ENCODE measurements around the gene RFTN1. TPM values are rescaled to one million over a fixed set of nuclear protein-coding genes. Genes with fewer than 3 reads are reported as not detected.

The RFTN1 gene
- total and polyA plus RNA-seq, 2 of the 8 experiments (the other 6 are each of a cell fraction or from before 2014, with no cell fraction given) = 4.6 to 6.7 TPM

- WGBS, 2 experiments (ENCODE audit: extremely low coverage in 1 of 2, insufficient coverage in 1 of 2, insufficient read length in 1 of 2, insufficient replicate concordance in 2 of 2, low coverage in 1 of 2, low lambda C conversion rate in 2 of 2, missing lambda C conversion rate in 1 of 2) = 74% methylated on average over 1 of the region's 1 CpG; no CpG with 5 or more reads in 1 of the 2 experiments
- DNase-seq (ENCODE audit: low read depth in 1 of 2, low spot score in 2 of 2) (no peak), FAIRE-seq (no peak)
- no peak overlapping the region for H4K91ac ChIP-seq (replicated peaks; ENCODE audit: insufficient read length, low read length)
- H2BK12ac ChIP-seq (ENCODE audit: low read depth, low read length) = no peak overlapping the region
- no peak overlapping the region for H3K23ac ChIP-seq (ENCODE audit: insufficient read length)
- H3K27ac ChIP-seq (ENCODE audit: low read depth, low read length) = no peak overlapping the region
- no peaks in the 10 kb centered on the region for H3K79me1 ChIP-seq (ENCODE audit: low read depth, low read length)
- CTCF ChIA-PET (ENCODE audit: partially characterized antibody) = interaction anchor here (0.9 to 2.5 kb wide), 5 partner anchors 13 to 239 kb away, joined by 3 to 9 read pairs (median 4); no protein-coding TSS in a partner anchor
- H4K20me1 ChIP-seq (replicated peaks in 1 of 2; ENCODE audit: control insufficient read depth in 1 of 2, insufficient read depth in 2 of 2, low read length in 2 of 2) = no peaks in the 10 kb centered on the region
- no peaks in the 10 kb centered on the region; a peak in 2 of 7 replicates for H3K27me3 ChIP-seq (replicated peaks in 1 of 4; ENCODE audit: control insufficient read depth in 3 of 4, extremely low read depth in 1 of 4, insufficient read depth in 3 of 4, low read length in 3 of 4)
- H2BK120ac ChIP-seq (replicated peaks; ENCODE audit: low read depth, low read length) = no peak overlapping the region
- no peak overlapping the region for H3K4ac ChIP-seq (replicated peaks; ENCODE audit: insufficient read length, low read depth, low read length)
- H4K8ac ChIP-seq (ENCODE audit: extremely low read depth, insufficient read depth, low read length) = no peak overlapping the region
- no peaks in the 10 kb centered on the region for H3K79me2 ChIP-seq (ENCODE audit: control insufficient read depth in 1 of 2, insufficient read depth in 2 of 2, low read length in 2 of 2)
- H3K4me3 ChIP-seq (ENCODE audit: extremely low read depth in 1 of 4, insufficient read depth in 2 of 4, low read depth in 3 of 4, low read length in 4 of 4) = no peak overlapping the region
- H3K23me2 ChIP-seq (ENCODE audit: low read depth, low read length) = no peaks in the 10 kb centered on the region; the same call in 1 of the 2 replicates
- no peak overlapping the region for H3K56ac ChIP-seq (replicated peaks; ENCODE audit: insufficient read length, low read depth, low read length)
- no peak overlapping the region for H3K18ac ChIP-seq (ENCODE audit: extremely low read depth, low read length)
- H2AK5ac ChIP-seq (ENCODE audit: low read depth, low read length) = no peak overlapping the region
- H3K14ac ChIP-seq (ENCODE audit: insufficient read length) = no peak overlapping the region
- H2AFZ ChIP-seq (ENCODE audit: low read length) = no peak overlapping the region
- peaks cover 0 to 5% (median under 1%) of the 10 kb centered on the region in 4 experiments; a peak in 4 of 7 replicates for H3K4me1 ChIP-seq (replicated peaks in 1 of 4; ENCODE audit: control insufficient read depth in 3 of 4, insufficient read depth in 4 of 4, low read length in 3 of 4)
- H3K9me3 ChIP-seq (ENCODE audit: insufficient read depth in 2 of 2, low read depth in 1 of 2, low read length in 1 of 2) = 0 out of 4 replicates have a peak, but pooled peaks cover 0 to 1% of the 10 kb centered on the region in 2 experiments
- no peak overlapping the region for H2BK20ac ChIP-seq (ENCODE audit: low read length)
- H3K36me3 ChIP-seq (ENCODE audit: control insufficient read depth in 2 of 4, insufficient read depth in 4 of 4, low read length in 3 of 4) = no peaks in the 10 kb centered on the region
- no peak overlapping the region for H3K4me2 ChIP-seq (ENCODE audit: insufficient read depth in 1 of 2, low read depth in 2 of 2, low read length in 2 of 2)
- no peak overlapping the region for H2BK5ac ChIP-seq (ENCODE audit: low read depth, low read length)
- H3K9ac ChIP-seq (replicated peaks in 1 of 4; ENCODE audit: extremely low read depth in 1 of 4, low read depth in 3 of 4, low read length in 3 of 4) = no peak overlapping the region
- H4K5ac ChIP-seq (ENCODE audit: insufficient read length, low read depth, low read length) = no peak overlapping the region
- H2BK15ac ChIP-seq (ENCODE audit: low read length) = no peak overlapping the region
- POLR2A ChIA-PET (ENCODE audit: partially characterized antibody) = no interaction called here
- no peak for TF ChIP-seq MAX (IDR thresholded peaks at IDR 0.05)
- no peak for TF ChIP-seq KDM5A (IDR thresholded peaks at IDR 0.05; ENCODE audit: low read length)
- no peak for TF ChIP-seq FOSL1 (IDR thresholded peaks at IDR 0.05; ENCODE audit: insufficient read depth, low read depth, low read length)
- no peak for TF ChIP-seq HDAC6 (IDR thresholded peaks at IDR 0.05; ENCODE audit: low read depth, low read length)
- TF ChIP-seq, protein P1, sequence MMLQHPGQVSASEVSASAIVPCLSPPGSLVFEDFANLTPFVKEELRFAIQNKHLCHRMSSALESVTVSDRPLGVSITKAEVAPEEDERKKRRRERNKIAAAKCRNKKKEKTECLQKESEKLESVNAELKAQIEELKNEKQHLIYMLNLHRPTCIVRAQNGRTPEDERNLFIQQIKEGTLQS (IDR thresholded peaks at IDR 0.05; ENCODE audit: insufficient read depth, low read depth, low read length) = no peak
- TF ChIP-seq TAF1 (IDR thresholded peaks at IDR 0.05; ENCODE audit: low read depth, low read length) = no peak
- no peak for TF ChIP-seq CEBPB (IDR thresholded peaks at IDR 0.05; ENCODE audit: low read depth, low read length)
- no peak for TF ChIP-seq ASH2L (IDR thresholded peaks at IDR 0.05; ENCODE audit: low read length)
- TF ChIP-seq EGR1 (IDR thresholded peaks at IDR 0.05; ENCODE audit: borderline replicate concordance, low read depth, low read length) = no peak
- no peak for TF ChIP-seq POU5F1 (IDR thresholded peaks at IDR 0.05; ENCODE audit: low read depth, low read length)
- TF ChIP-seq E2F6 (IDR thresholded peaks at IDR 0.05) = no peak
- TF ChIP-seq NRF1 (IDR thresholded peaks at IDR 0.05; ENCODE audit: low read depth, low read length) = no peak
- TF ChIP-seq GTF2F1 (IDR thresholded peaks at IDR 0.05; ENCODE audit: borderline replicate concordance, low read depth, low read length) = no peak
- no peak for TF ChIP-seq JUN (IDR thresholded peaks at IDR 0.05; ENCODE audit: low read depth, low read length)
These were observed 15.8 kb upstream of the RFTN1 start for GRCh38 chr3:16529264-16529663.

Data from H1 (cell line).